ENCODE data around the gene SELENBP1. TPM values are rescaled to one million over a fixed set of nuclear protein-coding genes. Genes with fewer than 3 reads are reported as not detected.

The SELENBP1 gene
- polyA plus RNA-seq: 97.9 TPM
- long read RNA-seq, donor 1, transcript SELENBP1-201 (12 exons, 1,752 nt): major isoform, 8 of 21 reads
- long read RNA-seq, donor 1, partial matches to known transcripts: 10 of 21 reads
- long read RNA-seq, donor 1, other reads (novel, unspliced or antisense): 0 of 21 reads
- long read RNA-seq, donor 2, transcript SELENBP1-201 (12 exons, 1,752 nt): major isoform, 11 of 45 reads
- long read RNA-seq, donor 2, partial matches to known transcripts: 28 of 45 reads
- long read RNA-seq, donor 2, other reads (novel, unspliced or antisense): 0 of 45 reads
- long read RNA-seq, donor 3: 0 reads
- long read RNA-seq, donor 4, partial matches to known transcripts: 0 of 3 reads
- long read RNA-seq, donor 4, other reads (novel, unspliced or antisense): 0 of 3 reads
- long read RNA-seq, donor 5, transcript SELENBP1-201 (12 exons, 1,752 nt): major isoform, 11 of 25 reads
- long read RNA-seq, donor 5, transcript SELENBP1-218 (11 exons, 1,963 nt): minor isoform, 7 of 25 reads
- long read RNA-seq, donor 5, partial matches to known transcripts: 7 of 25 reads
- long read RNA-seq, donor 5, other reads (novel, unspliced or antisense): 0 of 25 reads
- long read RNA-seq, donor 6, transcript SELENBP1-201 (12 exons, 1,752 nt): major isoform, 12 of 27 reads
- long read RNA-seq, donor 6, partial matches to known transcripts: 9 of 27 reads
- long read RNA-seq, donor 6, other reads (novel, unspliced or antisense): 0 of 27 reads
- long read RNA-seq, donor 7, transcript SELENBP1-201 (12 exons, 1,752 nt): major isoform, 9 of 13 reads
- long read RNA-seq, donor 7, partial matches to known transcripts: 0 of 13 reads
- long read RNA-seq, donor 7, other reads (novel, unspliced or antisense): 0 of 13 reads
- long read RNA-seq, donor 8, transcript SELENBP1-201 (12 exons, 1,752 nt): major isoform, 15 of 50 reads
- long read RNA-seq, donor 8, partial matches to known transcripts: 26 of 50 reads
- long read RNA-seq, donor 8, other reads (novel, unspliced or antisense): 0 of 50 reads
- long read RNA-seq, donor 9, transcript SELENBP1-201 (12 exons, 1,752 nt): major isoform, 14 of 32 reads
- long read RNA-seq, donor 9, partial matches to known transcripts: 16 of 32 reads
- long read RNA-seq, donor 9, other reads (novel, unspliced or antisense): 0 of 32 reads
- long read RNA-seq, donor 10, transcript SELENBP1-218 (11 exons, 1,963 nt): minor isoform, 7 of 34 reads
- long read RNA-seq, donor 10, transcript SELENBP1-201 (12 exons, 1,752 nt): major isoform, 9 of 34 reads
- long read RNA-seq, donor 10, partial matches to known transcripts: 15 of 34 reads
- long read RNA-seq, donor 10, other reads (novel, unspliced or antisense): 0 of 34 reads
- long read RNA-seq, donor 11, transcript SELENBP1-201 (12 exons, 1,752 nt): major isoform, 6 of 18 reads
- long read RNA-seq, donor 11, partial matches to known transcripts: 7 of 18 reads
- long read RNA-seq, donor 11, other reads (novel, unspliced or antisense): 0 of 18 reads

GRCh38 chr1:151372058-151372934 is at the start of gene SELENBP1:
Gene SELENBP1 (minus strand): TSS chr1:151372705. CDS start chr1:151372641, 64 bp downstream.
- Histone ChIP-seq H3K27me3 (ENCODE audit: control insufficient read depth, insufficient read depth, low read length) (no peaks in the 10 kb centered on the region), H3K27ac (ENCODE audit: low read length) (peak within 1 kb of the TSS; percentile 64), H3K36me3 (ENCODE audit: control insufficient read depth, insufficient read depth, low read length) (peaks cover 15% of the 10 kb centered on the region), H3K9me3 (ENCODE audit: control insufficient read depth, low read depth, low read length) (no peaks in the 10 kb centered on the region), H3K4me1 (ENCODE audit: control insufficient read depth, insufficient read depth, low read length) (peaks cover 35% of the 10 kb centered on the region), H3K4me3 (ENCODE audit: low read length) (peak within 1 kb of the TSS; percentile 61)
- peak; percentile 86 to 93 for DNase-seq
- no CpG with 5 or more reads among the region's 11 CpGs for WGBS (ENCODE audit: insufficient coverage, low lambda C conversion rate)

DNA sequence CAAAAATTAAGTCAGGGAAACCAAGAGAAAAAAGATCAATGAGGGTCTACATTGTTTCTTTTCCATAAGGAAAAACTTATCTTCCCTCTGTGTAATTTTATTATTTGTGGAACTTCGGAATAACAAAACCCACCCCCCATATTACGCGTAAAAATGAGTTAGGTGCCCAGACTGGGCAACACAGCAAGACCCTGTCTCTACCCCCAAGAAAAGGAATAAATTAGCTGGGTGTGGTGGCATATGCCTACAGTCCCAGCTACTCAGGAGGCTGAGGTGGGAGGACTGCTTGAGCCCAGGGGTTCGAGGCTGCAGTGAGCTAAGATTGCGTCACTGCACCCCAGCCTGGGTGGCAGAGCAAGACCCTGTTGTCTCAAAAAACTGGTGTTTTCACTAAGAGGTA is 47.3 kb upstream of the SELENBP1 start:
- WGBS (ENCODE audit: insufficient coverage, low lambda C conversion rate): no CpG with 5 or more reads among the region's 5 CpGs
- H3K27me3 ChIP-seq (ENCODE audit: control insufficient read depth, insufficient read depth, low read length): no peaks in the 10 kb centered on the region
- no peak for DNase-seq
- H3K36me3 ChIP-seq (ENCODE audit: control insufficient read depth, insufficient read depth, low read length): peaks cover 70% of the 10 kb centered on the region
- no peaks in the 10 kb centered on the region for H3K9me3 ChIP-seq (ENCODE audit: control insufficient read depth, low read depth, low read length)
- no peaks in the 10 kb centered on the region for H3K4me1 ChIP-seq (ENCODE audit: control insufficient read depth, insufficient read depth, low read length)
- no peak overlapping the region for H3K4me3 ChIP-seq (ENCODE audit: low read length)
- H3K27ac ChIP-seq (ENCODE audit: low read length): no peak overlapping the region

GRCh38 chr1:151418081-151418480 is 45.6 kb upstream of the SELENBP1 start:
- H3K27ac ChIP-seq (ENCODE audit: low read length): no peak overlapping the region
- H3K27me3 ChIP-seq (ENCODE audit: control insufficient read depth, insufficient read depth, low read length): no peaks in the 10 kb centered on the region
- peaks cover 66% of the 10 kb centered on the region for H3K36me3 ChIP-seq (ENCODE audit: control insufficient read depth, insufficient read depth, low read length)
- no peaks in the 10 kb centered on the region for H3K4me1 ChIP-seq (ENCODE audit: control insufficient read depth, insufficient read depth, low read length)
- H3K4me3 ChIP-seq (ENCODE audit: low read length): no peak overlapping the region
- no peak for DNase-seq
- WGBS (ENCODE audit: insufficient coverage, low lambda C conversion rate): no CpG with 5 or more reads among the region's 3 CpGs
- no peaks in the 10 kb centered on the region for H3K9me3 ChIP-seq (ENCODE audit: control insufficient read depth, low read depth, low read length)

- H3K27ac ChIP-seq (ENCODE audit: low read length): no peak overlapping the region
- H3K36me3 ChIP-seq (ENCODE audit: control insufficient read depth, insufficient read depth, low read length): peaks cover 68% of the 10 kb centered on the region
- H3K27me3 ChIP-seq (ENCODE audit: control insufficient read depth, insufficient read depth, low read length): no peaks in the 10 kb centered on the region
- no peak for DNase-seq
- H3K9me3 ChIP-seq (ENCODE audit: control insufficient read depth, low read depth, low read length): no peaks in the 10 kb centered on the region
- H3K4me1 ChIP-seq (ENCODE audit: control insufficient read depth, insufficient read depth, low read length): no peaks in the 10 kb centered on the region
- H3K4me3 ChIP-seq (ENCODE audit: low read length): no peak overlapping the region
- 100% methylated on average over 3 of the region's 4 CpGs for WGBS (ENCODE audit: insufficient coverage, low lambda C conversion rate)
Measured at GRCh38 chr1:151416231-151416630, 43.7 kb upstream of the SELENBP1 start.

DNA sequence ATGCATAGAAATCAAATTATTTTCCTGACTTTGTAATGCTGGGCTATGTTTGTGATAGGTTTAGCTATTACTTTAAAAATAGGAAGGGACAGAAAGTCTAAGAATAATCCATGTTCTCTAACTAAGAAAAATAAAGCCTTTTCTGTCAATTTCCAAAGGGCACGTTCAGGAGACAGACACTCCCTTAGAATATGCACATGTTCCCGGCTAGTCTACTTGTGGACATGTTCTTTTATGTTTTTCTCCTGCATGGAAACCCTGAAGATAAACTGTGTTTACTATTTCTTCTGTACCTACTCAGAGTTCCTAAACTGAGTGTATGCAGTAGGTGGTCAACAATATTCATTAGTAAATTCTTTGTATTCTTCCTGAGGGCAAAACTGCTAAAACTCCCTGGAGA is 39.4 kb upstream of the SELENBP1 start:
- Histone ChIP-seq H3K36me3 (ENCODE audit: control insufficient read depth, insufficient read depth, low read length) (peaks cover 77% of the 10 kb centered on the region), H3K9me3 (ENCODE audit: control insufficient read depth, low read depth, low read length) (no peaks in the 10 kb centered on the region), H3K27me3 (ENCODE audit: control insufficient read depth, insufficient read depth, low read length) (no peaks in the 10 kb centered on the region), H3K4me1 (ENCODE audit: control insufficient read depth, insufficient read depth, low read length) (no peaks in the 10 kb centered on the region), H3K27ac (ENCODE audit: low read length) (no peak overlapping the region), H3K4me3 (ENCODE audit: low read length) (no peak overlapping the region)
- 70% methylated on average over 2 of the region's 2 CpGs for WGBS (ENCODE audit: insufficient coverage, low lambda C conversion rate)
- DNase-seq: no peak

- H3K4me3 ChIP-seq (ENCODE audit: low read length): no peak overlapping the region
- peaks cover 84% of the 10 kb centered on the region for H3K36me3 ChIP-seq (ENCODE audit: control insufficient read depth, insufficient read depth, low read length)
- no peaks in the 10 kb centered on the region for H3K9me3 ChIP-seq (ENCODE audit: control insufficient read depth, low read depth, low read length)
- no peak overlapping the region for H3K27ac ChIP-seq (ENCODE audit: low read length)
- no peaks in the 10 kb centered on the region for H3K4me1 ChIP-seq (ENCODE audit: control insufficient read depth, insufficient read depth, low read length)
- no peaks in the 10 kb centered on the region for H3K27me3 ChIP-seq (ENCODE audit: control insufficient read depth, insufficient read depth, low read length)
- DNase-seq: no peak
Measured at GRCh38 chr1:151408891-151409290, 36.4 kb upstream of the SELENBP1 start.

DNA sequence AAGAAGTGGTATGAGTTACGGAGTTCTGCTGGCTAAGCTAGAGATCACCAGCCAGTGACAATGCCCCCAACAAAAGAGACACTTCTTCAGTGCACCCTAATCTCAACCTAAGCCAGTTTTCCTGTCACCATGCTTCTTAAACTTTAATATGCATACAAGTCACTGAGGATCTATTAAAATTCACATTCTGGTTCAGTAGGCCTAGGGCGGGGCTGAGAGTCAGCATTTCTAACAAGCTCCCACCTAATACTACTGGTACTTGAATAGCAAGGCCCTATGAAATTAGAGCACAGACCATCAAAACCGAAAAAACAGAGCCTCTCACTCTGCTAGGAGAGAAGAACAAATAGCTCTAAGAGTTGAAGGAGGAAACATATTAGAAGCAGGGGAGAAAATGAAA is 34.8 kb upstream of the SELENBP1 start:
- H3K36me3 ChIP-seq (ENCODE audit: control insufficient read depth, insufficient read depth, low read length): peaks cover 82% of the 10 kb centered on the region
- DNase-seq: no peak
- no peak overlapping the region for H3K4me3 ChIP-seq (ENCODE audit: low read length)
- no peak overlapping the region for H3K27ac ChIP-seq (ENCODE audit: low read length)
- no peaks in the 10 kb centered on the region for H3K9me3 ChIP-seq (ENCODE audit: control insufficient read depth, low read depth, low read length)
- no CpG with 5 or more reads among the region's 3 CpGs for WGBS (ENCODE audit: insufficient coverage, low lambda C conversion rate)
- H3K27me3 ChIP-seq (ENCODE audit: control insufficient read depth, insufficient read depth, low read length): no peaks in the 10 kb centered on the region
- H3K4me1 ChIP-seq (ENCODE audit: control insufficient read depth, insufficient read depth, low read length): peaks cover 5% of the 10 kb centered on the region

DNA sequence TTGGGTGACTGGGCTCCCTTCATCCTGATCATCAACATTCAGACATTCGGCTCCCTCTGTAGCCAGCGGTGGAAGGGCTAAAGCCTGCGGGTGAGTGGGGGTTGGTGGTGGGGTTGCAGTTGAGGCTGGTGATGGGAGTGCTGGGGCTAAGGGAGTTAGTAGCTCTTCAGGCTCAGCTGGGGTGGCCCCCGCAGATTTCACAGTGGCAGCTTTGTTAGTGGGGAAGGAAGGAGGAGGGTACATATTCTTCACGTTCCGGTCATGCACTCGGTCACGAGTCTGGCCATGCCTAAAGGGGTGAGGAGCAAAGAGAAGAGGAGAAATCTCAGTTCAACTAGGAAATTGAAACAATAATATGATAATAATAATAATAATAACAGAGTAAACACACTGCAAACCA is 33.7 kb upstream of the SELENBP1 start:
- WGBS (ENCODE audit: insufficient coverage, low lambda C conversion rate): 93% methylated on average over 3 of the region's 8 CpGs
- DNase-seq: no peak
- Histone ChIP-seq H3K27ac (ENCODE audit: low read length) (no peak overlapping the region), H3K27me3 (ENCODE audit: control insufficient read depth, insufficient read depth, low read length) (no peaks in the 10 kb centered on the region), H3K9me3 (ENCODE audit: control insufficient read depth, low read depth, low read length) (no peaks in the 10 kb centered on the region), H3K36me3 (ENCODE audit: control insufficient read depth, insufficient read depth, low read length) (peaks cover 82% of the 10 kb centered on the region), H3K4me1 (ENCODE audit: control insufficient read depth, insufficient read depth, low read length) (peaks cover 5% of the 10 kb centered on the region), H3K4me3 (ENCODE audit: low read length) (no peak overlapping the region)

DNA sequence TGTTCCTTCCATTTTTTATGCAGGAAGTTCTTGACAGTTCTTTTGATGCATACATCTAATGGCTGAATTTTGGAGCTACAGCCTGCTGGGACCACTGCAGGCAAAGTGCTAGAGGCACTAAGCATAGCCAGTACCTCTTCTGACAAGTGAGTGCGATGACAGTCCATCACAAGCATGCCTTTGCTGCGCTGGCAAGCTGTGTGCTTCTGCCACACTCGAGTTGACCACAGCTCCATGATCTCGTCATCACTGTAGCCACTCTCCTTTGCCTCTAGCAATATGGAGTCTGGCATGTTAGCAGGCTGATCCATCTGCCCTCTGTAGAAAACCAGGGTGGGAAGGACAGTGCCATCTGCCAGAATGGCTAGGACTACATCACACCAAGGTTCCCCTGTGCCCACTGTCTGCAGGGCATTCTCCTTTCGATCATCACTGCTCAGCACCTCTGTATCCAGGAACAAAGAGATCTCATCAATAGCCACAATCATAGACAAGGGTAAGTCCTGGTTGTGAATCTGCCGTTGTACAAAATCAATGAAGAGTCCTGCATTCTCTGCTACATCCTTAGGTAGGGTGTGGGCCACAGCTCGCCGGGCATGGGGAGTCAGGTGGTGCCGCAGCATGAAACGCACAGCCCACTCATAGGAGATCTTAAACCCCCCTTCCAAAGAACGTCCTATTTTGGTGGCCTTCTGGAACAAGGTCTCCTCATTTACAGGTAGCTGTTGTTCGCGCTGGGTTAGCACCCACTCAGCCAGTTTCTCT is 32.9 kb upstream of the SELENBP1 start:
- H3K27me3 ChIP-seq (ENCODE audit: control insufficient read depth, insufficient read depth, low read length): no peaks in the 10 kb centered on the region
- peaks cover 82% of the 10 kb centered on the region for H3K36me3 ChIP-seq (ENCODE audit: control insufficient read depth, insufficient read depth, low read length)
- no peaks in the 10 kb centered on the region for H3K9me3 ChIP-seq (ENCODE audit: control insufficient read depth, low read depth, low read length)
- no peak overlapping the region for H3K4me3 ChIP-seq (ENCODE audit: low read length)
- H3K4me1 ChIP-seq (ENCODE audit: control insufficient read depth, insufficient read depth, low read length): peaks cover 10% of the 10 kb centered on the region
- H3K27ac ChIP-seq (ENCODE audit: low read length): no peak overlapping the region
- DNase-seq: no peak
- 100% methylated on average over 2 of the region's 13 CpGs for WGBS (ENCODE audit: insufficient coverage, low lambda C conversion rate)
